SK-N-SH (cell line): ENCODE measurements around the gene CNTN4.

ENCODE experiments used
- CHD2 ChIP-seq: fragments of 150-350 bp; IDR thresholded peaks from 2 replicates; pipeline ENCODE4 v1.6.1; 2018; ENCODE audit warnings: low read length; ENCODE audit not compliant: partially characterized antibody
- CTCF ChIP-seq: fragments of 200-600 bp; sonication (generic); IDR thresholded peaks from 2 replicates; pipeline ENCODE4 v1.6.1; 2017; ENCODE audit warnings: antibody characterized with exemption, mild to moderate bottlenecking, moderate library complexity
- ELF1 ChIP-seq: IDR thresholded peaks from 2 replicates; pipeline ENCODE4 v1.4.0; 2012
- EZH2phosphoT487 ChIP-seq: fragments of 200-600 bp; sonication (generic); IDR thresholded peaks from 2 replicates; pipeline ENCODE4 v1.6.1; 2017; ENCODE audit warnings: low read depth, mixed run types, mild to moderate bottlenecking, antibody characterized with exemption, moderate library complexity, borderline replicate concordance
- NFIC ChIP-seq: IDR thresholded peaks from 2 replicates; pipeline ENCODE4 v1.4.0; 2012; ENCODE audit warnings: borderline replicate concordance
- NRF1 ChIP-seq: IDR thresholded peaks from 2 replicates; pipeline ENCODE4 v1.6.1; 2012; ENCODE audit warnings: low read depth, mild to moderate bottlenecking, low read length
- POLR2AphosphoS5 ChIP-seq: IDR thresholded peaks from 2 replicates; pipeline ENCODE4 v1.6.1; 2012; ENCODE audit warnings: low read depth, low read length
- RAD21 ChIP-seq: IDR thresholded peaks from 2 replicates; pipeline ENCODE4 v1.6.1; 2012; ENCODE audit warnings: mild to moderate bottlenecking, low read length
- REST ChIP-seq: IDR thresholded peaks from 2 replicates; pipeline ENCODE4 v1.6.1; 2012; ENCODE audit warnings: mild to moderate bottlenecking, low read depth, low read length, moderate library complexity
- RFX5 ChIP-seq: IDR thresholded peaks from 2 replicates; pipeline ENCODE4 v1.6.1; 2012; ENCODE audit warnings: mild to moderate bottlenecking, improper control_type of control experiment, low read length
- TAF1 ChIP-seq: IDR thresholded peaks from 2 replicates; pipeline ENCODE4 v1.6.1; 2012; ENCODE audit warnings: low read depth, mild to moderate bottlenecking, low read length, moderate library complexity, borderline replicate concordance
- TCF12 ChIP-seq: IDR thresholded peaks from 2 replicates; pipeline ENCODE4 v1.4.0; 2012
- ZBTB33 ChIP-seq: IDR thresholded peaks from 2 replicates; pipeline ENCODE4 v1.4.0; 2012; ENCODE audit warnings: low read depth, borderline replicate concordance
- TF ChIP-seq, protein P1 (sequence below): IDR thresholded peaks from 2 replicates; pipeline ENCODE4 v1.4.0; 2012; ENCODE audit warnings: low read depth

GRCh38 chr3:2937592-2937991 lies 838.9 kb downstream of the CNTN4 start:
- TF ChIP-seq NFIC (no peak), CTCF (no peak), RAD21 (no peak), TCF12 (no peak), POLR2AphosphoS5 (no peak), ZBTB33 (no peak), TAF1 (no peak), CHD2 (no peak), EZH2phosphoT487 (no peak), NRF1 (no peak), ELF1 (no peak), RFX5 (no peak), REST (no peak)
- TF ChIP-seq, protein P1, sequence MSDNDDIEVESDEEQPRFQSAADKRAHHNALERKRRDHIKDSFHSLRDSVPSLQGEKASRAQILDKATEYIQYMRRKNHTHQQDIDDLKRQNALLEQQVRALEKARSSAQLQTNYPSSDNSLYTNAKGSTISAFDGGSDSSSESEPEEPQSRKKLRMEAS = no peak
